Endothelial cell of umbilical vein (primary cell): Measurements from ENCODE around the gene ABCA2. TPM values are rescaled to one million over a fixed set of nuclear protein-coding genes. Genes with fewer than 3 reads are reported as not detected.

Experiments
- BruUV-seq: library from RNA; stranded (reverse); fragments of 400-500 nt; replicated peaks from 2 replicates; lab custom pipeline; 2021; lab: Mats Ljungman, UMichigan
- CTCF ChIA-PET: fragments of 300-600, 350-600 bp; sonication (Branson Sonifier 250); formaldehyde crosslinking; loops from one replicate; lab custom pipeline; 2021; ENCODE audit warnings: antibody characterized with exemption, inconsistent platforms; lab: Charles Lee
- POLR2A ChIA-PET: fragments of 300-600, 350-600 bp; sonication (Branson Sonifier 250); formaldehyde crosslinking; loops from one replicate; lab custom pipeline; 2021; ENCODE audit warnings: antibody characterized with exemption, inconsistent platforms; lab: Charles Lee
- DNase-seq: peaks from one replicate; pipeline ENCODE4 v3.0.0-alpha.2; 2011; ENCODE audit warnings: low read depth, low spot score
- FAIRE-seq: peaks from 2 replicates; lab custom pipeline; 2011; peaks lifted over from hg19 to GRCh38; lab: Jason Lieb, UNC
- H2AFZ ChIP-seq: 2 replicates; pipeline ENCODE4 v1.6.0; 2012; ENCODE audit warnings: low read depth, low read length, control low read depth, inconsistent platforms
- H3K27ac ChIP-seq: 2 replicates; pipeline ENCODE4 v1.5.1; 2011; ENCODE audit warnings: low read depth, mild to moderate bottlenecking, control low read depth, low read length, moderate library complexity; ENCODE audit not compliant: insufficient read depth
- H3K27me3 ChIP-seq, 2 experiments: 2 replicates each; pipeline versions ENCODE4 v1.6.0 to v1.6.1; 2011; ENCODE audit warnings: low read length in 2 of 2, mixed read lengths in 1 of 2; ENCODE audit not compliant: control insufficient read depth in 2 of 2, insufficient read depth in 2 of 2
- H3K36me3 ChIP-seq, 2 experiments: 2 replicates in 1 of 2; 3 replicates in 1 of 2; pipeline ENCODE4 v1.5.1; 2011; ENCODE audit warnings: low read length in 2 of 2, mild to moderate bottlenecking in 1 of 2, moderate library complexity in 1 of 2; ENCODE audit not compliant: control insufficient read depth in 2 of 2, insufficient read depth in 2 of 2; ENCODE audit errors: extremely low read depth in 1 of 2
- H3K4me1 ChIP-seq: 3 replicates; pipeline ENCODE4 v1.5.1; 2011; ENCODE audit warnings: mild to moderate bottlenecking, low read length; ENCODE audit not compliant: control insufficient read depth, insufficient read depth; ENCODE audit errors: extremely low read depth
- H3K4me2 ChIP-seq: 2 replicates; pipeline ENCODE4 v1.6.1; 2011; ENCODE audit warnings: low read length, control low read depth, mixed read lengths; ENCODE audit not compliant: insufficient read depth
- H3K4me3 ChIP-seq, 3 experiments: fragments of 200-600 bp in 1 of 3; sonication (generic), shearing (Covaris generic) in 1 of 3; replicated peaks in 1 of 3; 2 replicates each; pipeline ENCODE4 v1.5.1; 2011 to 2016; ENCODE audit warnings: control low read depth in 3 of 3, low read length in 3 of 3, mild to moderate bottlenecking in 2 of 3, inconsistent platforms in 1 of 3, low read depth in 1 of 3, moderate library complexity in 1 of 3; ENCODE audit not compliant: insufficient read depth in 1 of 3
- H3K79me2 ChIP-seq: 2 replicates; pipeline ENCODE4 v1.6.0; 2012; ENCODE audit warnings: low read length, inconsistent platforms; ENCODE audit not compliant: control insufficient read depth, insufficient read depth
- H3K9ac ChIP-seq: replicated peaks from 2 replicates; pipeline ENCODE3; 2011; ENCODE audit warnings: low read length, control low read depth; ENCODE audit not compliant: insufficient read depth; ENCODE audit errors: extremely low read depth
- H3K9me1 ChIP-seq: replicated peaks from 3 replicates; pipeline ENCODE4 v1.6.0; 2011; ENCODE audit warnings: mild to moderate bottlenecking, low read length; ENCODE audit not compliant: control insufficient read depth, insufficient read depth; ENCODE audit errors: extremely low read depth
- H3K9me3 ChIP-seq: replicated peaks from 2 replicates; pipeline ENCODE4 v1.5.1; 2012; ENCODE audit warnings: low read length, inconsistent platforms; ENCODE audit not compliant: control insufficient read depth, insufficient read depth
- H4K20me1 ChIP-seq: replicated peaks from 2 replicates; pipeline ENCODE3; 2011; ENCODE audit warnings: mild to moderate bottlenecking, low read length; ENCODE audit not compliant: control insufficient read depth, insufficient read depth; ENCODE audit errors: extremely low read depth
- CTCF ChIP-seq, 2 donors: IDR thresholded peaks; 1 replicate in 1 of 2; 2 replicates in 1 of 2; pipeline ENCODE4 v1.5.1; 2011; ENCODE audit warnings: low read length in 2 of 2, mild to moderate bottlenecking in 2 of 2, moderate library complexity in 2 of 2, control low read depth in 1 of 2, inconsistent platforms in 1 of 2, low read depth in 1 of 2; ENCODE audit not compliant: insufficient read depth in 1 of 2; ENCODE audit errors: extremely low read depth in 1 of 2
- EZH2 ChIP-seq: IDR thresholded peaks from 2 replicates; pipeline ENCODE4 v1.6.1; 2012; ENCODE audit warnings: borderline replicate concordance, low read depth, mild to moderate bottlenecking, moderate library complexity, low read length, inconsistent platforms; ENCODE audit not compliant: severe bottlenecking
- GATA2 ChIP-seq: IDR thresholded peaks from 2 replicates; pipeline ENCODE4 v1.7.0; 2011; ENCODE audit warnings: low read depth, mild to moderate bottlenecking, moderate library complexity, mixed read lengths, low read length; ENCODE audit not compliant: insufficient read length, insufficient read depth
- JUN ChIP-seq: IDR thresholded peaks from 2 replicates; pipeline ENCODE4 v1.6.1; 2011; ENCODE audit warnings: borderline replicate concordance, low read depth; ENCODE audit not compliant: insufficient read length, insufficient read depth
- MAX ChIP-seq: IDR thresholded peaks from 2 replicates; pipeline ENCODE4 v1.6.1; 2011; ENCODE audit not compliant: insufficient read depth, insufficient read length
- MYC ChIP-seq: IDR thresholded peaks from one replicate; pipeline ENCODE4 v1.6.1; 2011; ENCODE audit warnings: mild to moderate bottlenecking, low read depth, low read length
- POLR2A ChIP-seq: IDR thresholded peaks from 2 replicates; pipeline ENCODE4 v1.6.1; 2012; ENCODE audit warnings: low read depth, mild to moderate bottlenecking, control low read depth, low read length
- POLR2AphosphoS5 ChIP-seq: IDR thresholded peaks from 2 replicates; pipeline ENCODE4 v1.6.1; 2012; ENCODE audit warnings: low read depth, mild to moderate bottlenecking, control low read depth, low read length, moderate library complexity; ENCODE audit not compliant: insufficient read depth
- dilution Hi-C: fragments of 300-500 bp; cut with MboI; formaldehyde crosslinking; loops from one replicate; pipeline ENCODE4 v1.15.0; 2019; ENCODE audit warnings: low sequenced_read_pairs; ENCODE audit not compliant: extremely low pct_ligation_motif_present
- intact Hi-C: fragments of 100-400 bp; cut with micrococcal nuclease; formaldehyde crosslinking; loops from one replicate; pipeline ENCODE4 v1.10.0; 2022
- polyA plus RNA-seq, 4 experiments: library from polyadenylated mRNA; depleted of rRNA in 3 of 4; stranded (reverse) in 3 of 4; unstranded in 1 of 4; fragments of >200 nt; gene quantifications; 2 replicates each; pipeline versions ENCODE4 v1.2.1 to v1.2.3, GENCODE V29; 2011 to 2012; ENCODE audit warnings: missing spikeins in 1 of 4
- total RNA-seq: library from RNA; stranded (reverse); gene quantifications from 2 replicates; pipeline ENCODE4 v1.2.3, GENCODE V29; 2021

Gene ABCA2
- total and polyA plus RNA-seq, 2 donors (not counting 3 experiments of a cell fraction or from before 2014, with no cell fraction given) = 20.0 to 29.1 TPM

- Histone ChIP-seq H2AFZ (no peak overlapping the region), H3K4me3 (no peak overlapping the region), H3K9ac (no peak overlapping the region), H3K4me2 (no peak overlapping the region), H3K27me3 (no peaks in the 10 kb centered on the region), H3K36me3 (no peaks in the 10 kb centered on the region), H3K4me1 (peaks cover 7% of the 10 kb centered on the region), H3K27ac (no peak overlapping the region), H3K9me3 (no peaks in the 10 kb centered on the region), H4K20me1 (no peaks in the 10 kb centered on the region), H3K9me1 (no peaks in the 10 kb centered on the region), H3K79me2 (no peaks in the 10 kb centered on the region)
- dilution Hi-C loops (no loop called here), intact Hi-C loops (no loop called here)
- TF ChIP-seq EZH2 = no peak
- no peak for TF ChIP-seq JUN
- TF ChIP-seq GATA2 = no peak
- no peak for TF ChIP-seq CTCF (IDR thresholded peaks at IDR 0.05; ENCODE audit: extremely low read depth in 1 of 2, insufficient read depth in 1 of 2, low read depth in 1 of 2, low read length in 2 of 2)
- no peak for TF ChIP-seq POLR2AphosphoS5
- TF ChIP-seq MYC = no peak
- no peak for TF ChIP-seq MAX
- TF ChIP-seq POLR2A = no peak
- POLR2A ChIA-PET = no interaction called here
- FAIRE-seq (no peak), DNase-seq (no peak)
- BruUV-seq = no TSS peak
- CTCF ChIA-PET = interaction anchor here (1.3 kb wide), 1 partner anchor 12 kb away, joined by 3 read pairs; no protein-coding TSS in a partner anchor
These were observed 4.5 kb downstream of the ABCA2 start for GRCh38 chr9:137023583-137023991.
